HG02678 (cell line): ENCODE results near the gene SPAG9.

Experiments
- ATAC-seq: cut with Tn5 transposase; IDR thresholded peaks from one replicate; pipeline ENCODE4 v1.9.1; 2021; ENCODE audit warnings: mild to moderate bottlenecking, moderate library complexity; ENCODE audit not compliant: unreplicated experiment

Gene SPAG9

GRCh38 chr17:50919321-50920040, 201.2 kb downstream of the SPAG9 start:
- no peak for ATAC-seq

GRCh38 chr17:50918933-50919296, 201.8 kb downstream of the SPAG9 start:
- ATAC-seq, result no peak

DNA sequence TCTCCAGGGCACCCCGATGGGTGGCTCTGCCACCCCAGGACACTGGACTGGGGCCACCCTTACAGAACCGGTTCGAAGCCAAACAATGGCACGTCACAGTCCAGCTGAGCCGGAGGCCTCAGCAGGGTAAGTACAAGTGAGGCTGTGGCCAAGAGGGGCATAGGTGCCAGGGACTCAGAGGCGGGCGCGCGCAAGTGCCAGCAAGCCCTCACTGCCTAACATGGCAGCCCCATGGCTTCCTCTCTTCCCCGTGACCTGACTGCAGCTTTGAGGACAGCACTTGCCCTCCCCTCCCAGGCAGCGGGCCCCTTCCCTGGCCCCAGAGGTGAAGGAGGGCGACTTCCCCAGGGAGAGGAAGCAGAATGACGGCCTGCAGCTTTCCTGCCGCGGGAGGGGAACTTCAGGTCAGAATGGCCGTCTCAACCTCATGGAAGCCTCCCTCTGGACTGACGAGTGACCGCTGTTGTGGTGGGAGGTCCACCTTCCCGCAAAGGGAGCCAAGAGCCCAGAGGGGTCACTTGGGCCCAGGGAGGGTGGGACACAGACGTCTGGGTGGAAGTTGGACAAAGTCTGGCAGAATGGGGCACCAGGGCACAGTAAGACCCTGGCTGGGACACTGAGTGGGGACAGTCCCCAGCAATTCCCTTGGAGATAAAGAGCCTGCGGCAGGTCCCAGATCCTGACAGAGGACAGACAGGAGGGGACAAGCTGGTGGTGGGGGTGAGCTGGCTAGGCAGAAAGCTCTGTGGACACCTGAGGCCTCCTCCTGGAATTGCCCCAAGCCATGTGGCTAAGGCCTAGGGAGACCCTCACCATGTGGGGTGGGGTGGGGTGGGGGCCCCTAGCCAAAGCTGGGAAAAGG, 202.4 kb downstream of the SPAG9 start:
- no peak for ATAC-seq

DNA sequence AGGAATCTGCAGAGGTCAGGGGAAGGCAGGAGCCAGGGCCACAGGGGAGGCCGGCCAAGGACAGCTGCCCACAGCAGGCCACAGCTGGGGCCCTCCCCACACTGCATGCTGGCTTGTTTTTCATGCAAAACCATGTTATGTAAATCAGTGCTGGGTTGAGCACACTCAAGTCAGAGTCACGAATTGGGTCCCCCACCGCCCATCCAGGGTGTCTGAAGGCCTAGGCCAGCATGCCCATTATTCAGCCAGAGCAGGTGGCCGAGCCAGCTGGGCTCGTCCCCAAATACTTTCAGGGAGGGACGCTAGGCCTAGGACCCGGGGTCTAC, 203.3 kb downstream of the SPAG9 start:
- ATAC-seq, result peak; percentile 72

GRCh38 chr17:50916708-50917417, 203.8 kb downstream of the SPAG9 start:
- no peak for ATAC-seq

GRCh38 chr17:50916026-50916707, 204.5 kb downstream of the SPAG9 start:
- ATAC-seq, result no peak

DNA sequence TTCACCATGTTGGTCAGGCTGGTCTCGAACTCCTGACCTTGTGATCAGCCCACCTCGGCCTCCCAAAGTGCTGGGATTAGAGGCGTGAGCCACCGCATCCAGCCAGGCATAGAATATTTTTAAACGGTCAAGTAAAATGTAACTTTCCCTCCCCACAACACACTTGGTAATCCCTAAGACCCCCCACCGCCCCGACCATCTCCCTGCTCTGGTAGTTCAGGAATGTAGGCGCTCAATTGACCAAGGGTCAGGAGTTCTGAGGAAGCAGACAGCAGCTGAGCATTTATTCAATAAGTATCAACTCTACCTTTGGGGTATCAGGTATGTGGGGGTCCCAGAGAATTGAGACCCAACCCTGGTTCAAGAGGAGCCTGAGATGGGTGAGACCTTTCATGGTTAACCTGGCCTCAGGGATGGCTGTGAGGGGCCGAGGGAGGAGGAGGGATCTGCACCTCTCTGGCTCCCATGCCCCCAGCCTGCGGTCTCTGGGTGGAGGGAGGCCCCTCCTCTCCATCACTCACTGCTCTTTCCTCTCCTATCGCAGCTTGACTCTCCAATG, 206.1 kb downstream of the SPAG9 start:
- no peak for ATAC-seq

GRCh38 chr17:50913120-50913519, 207.5 kb downstream of the SPAG9 start:
- ATAC-seq, result no peak
